Activated CD8-positive, alpha-beta memory T cell treated with anti-CD3 and anti-CD28 coated beads, Interleukin-2, amount 50 U/mL, for 4 hours (primary cell): ENCODE measurements around the gene CADM1.

Experiments used
- DNase-seq: peaks from one replicate; pipeline ENCODE4 v3.0.0-alpha.2; 2020

CADM1 gene

GRCh38 chr11:115306689-115307088 is 197.5 kb downstream of the CADM1 start:
- no peak for DNase-seq

GRCh38 chr11:115304774-115305472 is 199.3 kb downstream of the CADM1 start:
- no peak for DNase-seq

- no peak for DNase-seq
Measured at GRCh38 chr11:115303929-115304531, 200.2 kb downstream of the CADM1 start.

GRCh38 chr11:115302946-115303703 is 201.1 kb downstream of the CADM1 start:
- DNase-seq, result no peak

GRCh38 chr11:115300660-115301428 is 203.4 kb downstream of the CADM1 start:
- no peak for DNase-seq

GRCh38 chr11:115298300-115299012 is 205.8 kb downstream of the CADM1 start:
- no peak for DNase-seq

GRCh38 chr11:115297330-115297729 is 206.9 kb downstream of the CADM1 start:
- no peak for DNase-seq

- no peak for DNase-seq
Measured at GRCh38 chr11:115291325-115291724, 212.9 kb downstream of the CADM1 start.

- DNase-seq, result no peak
Measured at GRCh38 chr11:115290893-115291292, 213.3 kb downstream of the CADM1 start.

- DNase-seq, result no peak
Measured at GRCh38 chr11:115290479-115290878, 213.7 kb downstream of the CADM1 start.

GRCh38 chr11:115287266-115287665 is 216.9 kb downstream of the CADM1 start:
- no peak for DNase-seq

- no peak for DNase-seq
Measured at GRCh38 chr11:115286614-115287013, 217.6 kb downstream of the CADM1 start.

- DNase-seq, result no peak
Measured at GRCh38 chr11:115284773-115285172, 219.4 kb downstream of the CADM1 start.

GRCh38 chr11:115282923-115283322 is 221.3 kb downstream of the CADM1 start:
- DNase-seq, result no peak

- no peak for DNase-seq
Measured at GRCh38 chr11:115280775-115281174, 223.4 kb downstream of the CADM1 start.

GRCh38 chr11:115279813-115280761 is 224.1 kb downstream of the CADM1 start:
- DNase-seq, result no peak

GRCh38 chr11:115276799-115277198 is 227.4 kb downstream of the CADM1 start:
- no peak for DNase-seq

GRCh38 chr11:115276191-115276590 is 228.0 kb downstream of the CADM1 start:
- DNase-seq, result no peak

GRCh38 chr11:115275045-115275444 is 229.2 kb downstream of the CADM1 start:
- DNase-seq, result no peak

GRCh38 chr11:115272925-115273324 is 231.3 kb downstream of the CADM1 start:
- DNase-seq, result no peak

- no peak for DNase-seq
Measured at GRCh38 chr11:115271643-115272042, 232.6 kb downstream of the CADM1 start.
